ENCODE results near the gene PRR16.

PRR16 gene

DNA sequence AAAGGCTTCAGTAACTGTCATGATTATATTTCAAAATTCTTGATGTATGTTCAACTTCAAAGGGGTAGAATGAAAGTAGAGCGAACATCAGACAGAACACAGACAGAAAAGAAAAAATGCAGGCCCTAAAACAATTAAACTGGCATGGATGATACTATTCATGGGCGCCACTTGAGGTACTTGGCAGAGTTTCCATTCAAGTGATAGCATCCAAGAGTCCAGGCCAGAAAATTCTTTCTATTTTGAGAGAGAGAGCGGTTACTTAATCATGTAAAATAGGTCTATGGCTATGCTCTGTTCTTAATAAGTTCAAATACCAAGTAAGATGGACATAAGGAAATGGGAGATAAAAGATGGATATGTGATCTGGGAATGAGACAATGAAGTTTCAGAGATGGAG is 21.4 kb upstream of the PRR16 start:
- CTCF ChIA-PET = no interaction called here
- DNase-seq (ENCODE audit: extremely low spot score) = no peak
- no peak for TF ChIP-seq BHLHE40 (IDR thresholded peaks at IDR 0.05; ENCODE audit: borderline replicate concordance)
- no peak for TF ChIP-seq TARDBP (IDR thresholded peaks at IDR 0.05)
- TF ChIP-seq, protein P1, sequence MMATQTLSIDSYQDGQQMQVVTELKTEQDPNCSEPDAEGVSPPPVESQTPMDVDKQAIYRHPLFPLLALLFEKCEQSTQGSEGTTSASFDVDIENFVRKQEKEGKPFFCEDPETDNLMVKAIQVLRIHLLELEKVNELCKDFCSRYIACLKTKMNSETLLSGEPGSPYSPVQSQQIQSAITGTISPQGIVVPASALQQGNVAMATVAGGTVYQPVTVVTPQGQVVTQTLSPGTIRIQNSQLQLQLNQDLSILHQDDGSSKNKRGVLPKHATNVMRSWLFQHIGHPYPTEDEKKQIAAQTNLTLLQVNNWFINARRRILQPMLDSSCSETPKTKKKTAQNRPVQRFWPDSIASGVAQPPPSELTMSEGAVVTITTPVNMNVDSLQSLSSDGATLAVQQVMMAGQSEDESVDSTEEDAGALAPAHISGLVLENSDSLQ (IDR thresholded peaks at IDR 0.05) = no peak
- TF ChIP-seq CTBP1 (IDR thresholded peaks at IDR 0.05; ENCODE audit: borderline replicate concordance) = no peak
- TF ChIP-seq SUZ12 (IDR thresholded peaks at IDR 0.05) = no peak
- TF ChIP-seq FOXA1 (IDR thresholded peaks at IDR 0.05) = no peak
- no peak for TF ChIP-seq LEF1 (IDR thresholded peaks at IDR 0.05; ENCODE audit: borderline replicate concordance)
- no peak for TF ChIP-seq FOXK2 (IDR thresholded peaks at IDR 0.05)
- no peak for TF ChIP-seq L3MBTL2 (conservative IDR thresholded peaks at IDR 0.05)
- no peak for TF ChIP-seq SP1 (IDR thresholded peaks at IDR 0.05)
- TF ChIP-seq ELF4 (IDR thresholded peaks at IDR 0.05) = no peak
- TF ChIP-seq ZNF384 (IDR thresholded peaks at IDR 0.05) = no peak
- no peak for TF ChIP-seq HDGF (IDR thresholded peaks at IDR 0.05; ENCODE audit: borderline replicate concordance)
- no peak for TF ChIP-seq FOXM1 (IDR thresholded peaks at IDR 0.05; ENCODE audit: borderline replicate concordance)
- POLR2A ChIA-PET = no interaction called here

DNA sequence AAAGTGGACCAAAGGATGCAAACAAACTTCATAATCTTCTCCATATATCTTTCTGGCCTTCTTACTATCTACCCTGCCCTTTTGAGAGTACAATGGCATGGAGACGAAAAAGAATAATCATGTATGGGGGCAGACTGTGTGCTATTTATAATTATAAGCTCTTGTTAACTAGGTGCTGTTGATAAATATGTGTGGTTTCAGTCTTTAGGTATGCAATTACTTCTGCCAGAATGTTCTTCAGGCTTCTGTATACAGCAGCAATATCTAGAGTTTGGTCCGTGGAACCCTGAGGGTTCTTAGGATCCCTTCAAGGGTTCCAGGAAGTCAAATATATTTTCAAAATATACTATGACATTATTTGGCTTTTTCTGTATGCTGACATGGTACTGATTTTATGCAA is 20.5 kb upstream of the PRR16 start:
- DNase-seq (ENCODE audit: extremely low spot score) = no peak
- ChIA-PET POLR2A (no interaction called here), CTCF (no interaction called here)
- TF ChIP-seq HDGF (IDR thresholded peaks at IDR 0.05; ENCODE audit: borderline replicate concordance) (no peak), TARDBP (IDR thresholded peaks at IDR 0.05) (no peak), NFRKB (IDR thresholded peaks at IDR 0.05) (no peak), LEF1 (IDR thresholded peaks at IDR 0.05; ENCODE audit: borderline replicate concordance) (no peak), FOXM1 (IDR thresholded peaks at IDR 0.05; ENCODE audit: borderline replicate concordance) (no peak), SP1 (IDR thresholded peaks at IDR 0.05) (no peak)

DNA sequence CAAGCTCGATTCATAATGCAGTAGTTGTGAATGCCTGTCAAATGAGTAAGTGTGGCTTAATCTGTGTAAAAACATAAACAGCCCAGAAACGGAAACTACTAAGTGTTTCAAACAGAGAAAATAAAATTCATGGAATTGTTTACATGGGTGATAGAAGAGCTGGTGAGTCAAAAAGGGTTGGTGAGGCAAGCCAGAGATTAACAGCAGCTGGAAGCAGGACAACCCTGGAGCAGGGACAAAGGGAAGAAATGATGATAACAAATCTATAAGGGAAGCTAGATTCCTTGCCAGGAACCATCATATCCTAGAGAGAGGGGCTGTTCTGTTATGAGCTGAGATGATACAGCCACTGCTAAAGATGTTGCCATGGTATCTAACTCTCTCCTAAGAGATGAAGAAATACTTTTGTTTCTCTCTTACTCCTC is 18.0 kb upstream of the PRR16 start:
- TF ChIP-seq, protein P1 (IDR thresholded peaks at IDR 0.05) = no peak
- no peak for TF ChIP-seq ZNF384 (IDR thresholded peaks at IDR 0.05)
- TF ChIP-seq SP1 (IDR thresholded peaks at IDR 0.05) = no peak
- TF ChIP-seq ARNT (IDR thresholded peaks at IDR 0.05) = no peak
- TF ChIP-seq TARDBP (IDR thresholded peaks at IDR 0.05) = no peak
- no peak for TF ChIP-seq NFRKB (IDR thresholded peaks at IDR 0.05)
- TF ChIP-seq SUZ12 (IDR thresholded peaks at IDR 0.05) = no peak
- no peak for TF ChIP-seq FOXK2 (IDR thresholded peaks at IDR 0.05)
- no peak for TF ChIP-seq FOXM1 (IDR thresholded peaks at IDR 0.05; ENCODE audit: borderline replicate concordance)
- no peak for TF ChIP-seq ELF4 (IDR thresholded peaks at IDR 0.05)
- TF ChIP-seq CTBP1 (IDR thresholded peaks at IDR 0.05; ENCODE audit: borderline replicate concordance) = no peak
- TF ChIP-seq FOXA1 (IDR thresholded peaks at IDR 0.05) = no peak
- ChIA-PET POLR2A (interaction anchor here (0.9 kb wide), 1 partner anchor 19 kb away, joined by 3 read pairs; no protein-coding TSS in a partner anchor), CTCF (interaction anchor here (0.6 to 2.0 kb wide), 2 partner anchors 11 to 1341 kb away, joined by 6 read pairs; no protein-coding TSS in a partner anchor)
- no peak for DNase-seq (ENCODE audit: extremely low spot score)

DNA sequence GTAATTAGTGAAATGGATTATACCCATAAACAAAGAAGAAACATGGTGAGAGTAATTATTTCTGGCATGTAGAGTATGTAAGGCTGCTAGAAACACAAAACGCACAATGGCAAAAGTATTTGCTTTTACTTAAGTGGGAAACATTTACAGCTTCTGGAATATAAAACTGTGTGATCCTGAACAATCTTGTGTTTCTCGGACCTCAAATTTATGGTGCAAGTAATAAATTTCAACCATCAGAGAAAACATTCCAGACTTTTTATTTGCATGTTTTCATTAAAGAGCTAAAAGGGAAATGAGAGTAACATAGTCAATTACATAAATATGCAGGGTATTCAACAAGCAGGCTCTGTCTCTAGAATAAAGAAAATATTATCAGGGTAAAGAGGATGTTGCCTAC is 17.2 kb upstream of the PRR16 start:
- TF ChIP-seq TARDBP (IDR thresholded peaks at IDR 0.05) (no peak), BHLHE40 (IDR thresholded peaks at IDR 0.05; ENCODE audit: borderline replicate concordance) (no peak), SUZ12 (IDR thresholded peaks at IDR 0.05) (no peak), ZNF384 (IDR thresholded peaks at IDR 0.05) (no peak), FOXK2 (IDR thresholded peaks at IDR 0.05) (no peak), LEF1 (IDR thresholded peaks at IDR 0.05; ENCODE audit: borderline replicate concordance) (no peak)
- TF ChIP-seq, protein P1 (IDR thresholded peaks at IDR 0.05) = no peak
- DNase-seq (ENCODE audit: extremely low spot score) = no peak
- ChIA-PET POLR2A (interaction anchor here (0.9 to 1.1 kb wide), 2 partner anchors 11 to 18 kb away, joined by 3 read pairs; no protein-coding TSS in a partner anchor), CTCF (interaction anchor here (2.0 kb wide), 1 partner anchor 10 kb away, joined by 6 read pairs; no protein-coding TSS in a partner anchor)

DNA sequence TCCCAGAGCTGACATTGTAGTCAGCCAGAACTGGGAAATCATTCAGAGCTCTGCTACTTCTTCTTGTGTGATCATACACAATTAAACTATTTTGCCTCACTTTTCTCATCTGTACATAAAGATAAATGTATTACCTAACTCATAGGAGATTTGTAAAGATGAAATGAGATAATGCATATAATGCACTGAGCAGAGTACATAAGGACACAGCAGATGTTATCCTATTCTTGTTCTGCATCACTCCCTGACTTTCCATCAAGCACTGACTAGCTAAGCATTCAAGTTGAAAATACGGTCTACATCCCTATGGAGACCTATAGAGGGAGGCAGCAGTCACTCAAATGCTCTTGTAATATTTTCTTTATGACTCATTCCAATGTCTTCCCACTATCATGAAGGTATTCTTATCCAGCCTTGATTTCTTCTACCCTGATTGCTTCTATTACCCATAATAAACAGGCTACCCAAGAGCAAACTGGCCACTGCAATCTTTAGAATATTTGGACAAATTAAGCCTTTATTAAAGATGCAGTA is 16.3 kb upstream of the PRR16 start:
- TF ChIP-seq, protein P1 (IDR thresholded peaks at IDR 0.05) = peak; percentile 65
- TF ChIP-seq ZNF384 (IDR thresholded peaks at IDR 0.05) (no peak), BHLHE40 (IDR thresholded peaks at IDR 0.05; ENCODE audit: borderline replicate concordance) (no peak), LEF1 (IDR thresholded peaks at IDR 0.05; ENCODE audit: borderline replicate concordance) (no peak), TARDBP (IDR thresholded peaks at IDR 0.05) (no peak)
- no peak for DNase-seq (ENCODE audit: extremely low spot score)
- ChIA-PET CTCF (no interaction called here), POLR2A (interaction anchor here (1.1 kb wide), 1 partner anchor 10 kb away, joined by 3 read pairs; no protein-coding TSS in a partner anchor)

DNA sequence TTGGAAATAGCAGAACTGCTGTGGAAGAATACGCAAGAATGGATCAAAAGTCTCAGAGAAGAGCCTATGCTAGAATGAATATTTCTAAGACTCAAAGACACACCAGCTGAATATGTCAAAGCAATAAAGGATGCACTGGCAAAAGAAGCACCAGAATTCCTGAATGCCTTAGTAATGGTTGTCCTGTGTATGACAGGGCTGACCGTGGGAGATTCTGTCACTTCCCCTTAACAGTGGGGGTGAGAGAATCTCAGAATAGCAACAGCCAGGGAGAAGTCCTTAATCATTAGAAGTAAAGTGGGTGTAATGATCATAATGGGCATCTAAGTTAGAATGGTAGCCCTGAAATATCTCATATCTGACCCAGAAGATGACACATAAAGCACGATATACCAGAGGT is 14.6 kb upstream of the PRR16 start:
- CTCF ChIA-PET = no interaction called here

More for the DNA sequence above, 14.6 kb upstream of the PRR16 start:
- TF ChIP-seq NFRKB (IDR thresholded peaks at IDR 0.05) (no peak), ARNT (IDR thresholded peaks at IDR 0.05) (no peak), FOXA1 (IDR thresholded peaks at IDR 0.05) (no peak), FOXK2 (IDR thresholded peaks at IDR 0.05) (no peak), SP1 (IDR thresholded peaks at IDR 0.05) (no peak), HDGF (IDR thresholded peaks at IDR 0.05; ENCODE audit: borderline replicate concordance) (no peak)
- POLR2A ChIA-PET = no interaction called here
- DNase-seq (ENCODE audit: extremely low spot score) = no peak

All from HEK293T (cell line).